ENCODE data around the gene BNIP1. TPM values are rescaled to one million over a fixed set of nuclear protein-coding genes. Genes with fewer than 3 reads are reported as not detected.

BNIP1 gene
- total RNA-seq, 1 donor from 2014 or later = 12.9 TPM

Other genes starting within 250 kb of the BNIP1 start
- gene RPL26L1, start 185.1 kb upstream of the BNIP1 start, total RNA-seq = 40.9 TPM
- 121 TPM for gene ATP6V0E1, start 160.8 kb upstream of the BNIP1 start, total RNA-seq
- gene CREBRF, start 88.2 kb upstream of the BNIP1 start, total RNA-seq = 6.5 TPM
- gene NKX2-5, start 90.7 kb downstream of the BNIP1 start, total RNA-seq = not detected
- gene STC2, start 183.9 kb downstream of the BNIP1 start, total RNA-seq = 8.7 TPM

Data from esophagus mucosa (tissue), 1 donor.